GM21360 (cell line): ENCODE measurements around the gene LLCFC1.

ENCODE experiments used
- ATAC-seq: cut with Tn5 transposase; IDR thresholded peaks from one replicate; pipeline ENCODE4 v1.9.1; 2021; ENCODE audit warnings: mild to moderate bottlenecking, moderate library complexity; ENCODE audit not compliant: unreplicated experiment

The LLCFC1 gene

DNA sequence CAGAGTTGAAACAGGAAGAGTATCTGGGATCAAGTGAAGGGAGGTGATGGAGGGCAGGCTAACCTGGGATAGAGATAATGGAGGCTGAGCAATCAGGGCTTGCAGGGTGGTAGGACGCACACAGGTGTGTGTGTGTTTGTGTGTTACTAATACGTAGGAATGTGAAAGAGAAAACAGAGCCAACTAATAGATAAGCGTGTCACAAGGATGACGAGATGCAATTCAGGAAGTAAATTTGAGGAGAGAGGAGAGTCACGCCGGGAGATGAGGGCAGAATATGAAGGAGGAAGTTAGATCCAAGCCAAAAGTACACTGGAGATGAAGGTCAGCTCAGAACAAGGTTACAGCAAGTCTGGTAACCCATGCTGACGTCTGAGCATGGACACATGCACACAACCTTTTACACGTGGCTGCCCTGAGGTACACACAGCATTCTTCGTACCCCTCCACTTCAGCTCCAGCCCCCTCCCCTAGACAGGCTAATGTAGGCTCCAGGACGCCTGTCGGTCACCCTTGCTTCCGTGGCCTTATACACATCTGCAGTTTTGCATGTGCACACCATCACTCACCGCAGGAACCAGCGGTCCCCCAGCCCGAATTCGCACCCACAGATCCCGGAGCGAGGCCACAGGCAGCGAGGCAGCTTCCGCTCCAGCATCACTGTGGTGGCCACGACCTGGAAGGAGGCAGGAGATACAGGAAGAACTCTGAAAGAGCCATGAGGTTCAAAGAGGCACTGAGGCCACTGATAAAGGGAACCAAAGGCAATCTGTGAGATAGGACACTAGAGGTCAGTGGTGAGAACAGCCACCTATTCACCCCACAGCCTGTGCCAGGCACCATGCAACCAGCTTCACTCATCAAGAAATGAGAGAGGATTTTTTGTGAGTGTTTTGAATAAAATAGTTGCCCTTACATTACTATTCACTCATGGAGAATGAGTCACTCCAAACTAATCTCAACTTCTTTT is 30.1 kb upstream of the LLCFC1 start:
- no peak for ATAC-seq

DNA sequence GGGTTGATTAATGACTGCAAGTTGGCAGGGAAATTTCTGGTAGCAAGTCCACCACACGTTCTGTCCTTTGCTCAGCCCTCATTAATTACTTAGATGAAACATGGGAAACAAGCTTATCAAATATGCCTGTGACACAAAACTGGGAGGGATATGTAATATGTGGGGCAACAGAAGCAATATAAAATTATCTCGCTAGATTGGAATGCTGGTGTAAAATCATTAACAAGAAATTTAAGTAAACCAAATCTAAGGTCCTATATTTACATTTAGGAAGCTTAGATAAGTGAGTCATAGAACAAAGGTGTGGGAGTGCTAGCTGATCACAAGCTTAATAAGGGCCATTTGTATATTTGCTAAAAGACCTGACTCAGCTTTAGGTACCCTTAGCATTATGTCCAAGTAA is 29.3 kb upstream of the LLCFC1 start:
- ATAC-seq = no peak

DNA sequence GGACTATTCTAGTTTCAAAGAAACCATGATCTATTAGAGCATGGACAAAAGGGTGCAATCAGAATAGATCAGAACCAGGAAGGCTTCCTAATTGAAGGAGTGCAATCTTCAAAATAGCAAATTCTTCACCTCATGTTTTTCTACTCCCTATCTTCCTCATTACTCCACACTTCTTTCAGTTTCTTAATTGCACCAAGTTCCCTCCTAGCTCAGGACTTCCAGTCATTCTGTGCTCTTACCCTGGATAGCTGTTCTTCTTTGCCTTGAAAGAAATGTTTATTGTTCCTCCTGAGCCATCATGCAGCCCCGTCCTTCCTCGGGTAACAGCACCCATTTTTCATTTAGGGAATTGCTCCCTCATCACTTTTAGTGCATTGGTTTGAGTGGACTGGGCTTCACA is 28.8 kb upstream of the LLCFC1 start:
- no peak for ATAC-seq

GRCh38 chr7:142913051-142913450 is 26.2 kb upstream of the LLCFC1 start:
- no peak for ATAC-seq

GRCh38 chr7:142913566-142913965 is 25.7 kb upstream of the LLCFC1 start:
- no peak for ATAC-seq

- ATAC-seq = no peak
Measured at GRCh38 chr7:142914121-142914520, 25.2 kb upstream of the LLCFC1 start.

DNA sequence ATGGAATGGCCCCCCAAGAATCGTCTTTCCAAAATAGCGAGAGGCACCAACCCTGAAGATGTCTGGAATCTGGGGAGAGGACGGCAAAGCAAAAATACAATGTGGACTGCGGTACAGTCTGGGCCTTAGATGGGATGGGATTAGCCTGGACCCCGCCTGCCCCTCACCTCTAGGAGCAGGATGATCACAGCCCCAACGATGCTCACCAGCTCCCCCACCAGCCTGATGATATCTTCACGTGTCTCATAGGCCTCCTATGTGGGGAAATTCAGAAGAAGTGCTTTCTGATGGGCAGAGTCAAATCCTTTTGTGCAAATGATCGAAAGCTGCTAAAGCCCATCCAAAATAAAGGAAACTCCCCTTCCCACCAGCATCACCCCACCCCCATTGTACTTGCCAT is 24.0 kb upstream of the LLCFC1 start:
- no peak for ATAC-seq

- no peak for ATAC-seq
Measured at GRCh38 chr7:142916508-142916907, 22.8 kb upstream of the LLCFC1 start.

DNA sequence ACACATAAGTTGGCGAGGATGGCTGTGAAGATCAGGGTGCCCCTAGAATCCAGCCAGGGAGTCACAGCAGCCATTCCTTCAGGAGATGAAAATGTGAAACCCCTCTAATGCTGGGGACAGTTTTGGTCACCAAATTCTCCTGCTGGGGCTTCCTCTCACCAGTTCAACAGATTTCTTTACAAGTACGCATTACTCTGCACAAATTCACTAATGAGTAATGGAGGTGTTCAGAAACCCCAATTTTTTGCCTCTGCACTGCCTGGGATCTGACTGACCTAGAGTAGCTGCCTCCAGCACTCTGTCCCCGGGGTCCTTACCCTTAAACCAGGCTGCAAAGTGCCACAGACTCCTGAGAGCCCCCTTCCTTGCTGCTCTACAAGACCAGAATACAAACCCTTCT is 21.8 kb upstream of the LLCFC1 start:
- no peak for ATAC-seq

- ATAC-seq = no peak
Measured at GRCh38 chr7:142918901-142919300, 20.4 kb upstream of the LLCFC1 start.

DNA sequence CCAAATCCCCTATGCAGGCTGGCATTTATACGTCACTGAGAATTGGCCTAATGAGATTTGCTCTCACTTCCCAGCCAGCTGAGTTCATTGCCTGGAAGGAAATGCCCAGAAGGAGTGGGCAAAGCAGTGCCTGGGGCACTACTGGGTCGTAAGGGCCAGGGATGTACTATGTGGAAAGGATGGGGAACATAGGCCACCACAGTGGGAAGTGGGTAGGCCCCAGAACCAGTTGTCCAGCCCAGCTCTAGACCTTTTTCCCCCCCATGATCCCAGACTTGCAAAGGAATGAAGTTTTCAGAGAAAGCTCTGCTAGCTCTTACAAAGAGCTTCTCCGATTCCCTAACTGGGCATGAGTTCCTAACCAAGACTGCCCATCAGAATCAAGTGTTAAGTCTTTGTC is 19.6 kb upstream of the LLCFC1 start:
- ATAC-seq = no peak

DNA sequence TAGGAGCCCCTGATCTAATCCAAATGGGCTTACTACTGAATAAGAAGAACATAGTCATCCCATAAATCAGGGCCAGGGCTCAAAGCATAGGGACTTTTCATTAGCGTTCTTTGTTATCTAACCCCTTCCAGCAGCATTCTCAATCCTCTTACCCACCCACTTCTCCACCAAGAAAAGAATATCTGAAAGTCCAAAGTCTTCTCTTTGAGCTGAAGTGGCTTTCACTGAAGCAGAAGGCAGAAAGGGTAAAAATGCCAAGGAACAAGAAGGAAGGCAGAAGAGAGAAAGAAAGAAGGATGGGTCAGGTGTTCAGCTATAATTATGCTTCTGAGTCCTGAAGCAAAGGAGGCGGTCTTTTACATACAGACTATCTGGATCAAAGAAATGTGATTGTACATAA is 15.9 kb upstream of the LLCFC1 start:
- no peak for ATAC-seq

GRCh38 chr7:142925413-142925812 is 13.9 kb upstream of the LLCFC1 start:
- ATAC-seq = no peak

DNA sequence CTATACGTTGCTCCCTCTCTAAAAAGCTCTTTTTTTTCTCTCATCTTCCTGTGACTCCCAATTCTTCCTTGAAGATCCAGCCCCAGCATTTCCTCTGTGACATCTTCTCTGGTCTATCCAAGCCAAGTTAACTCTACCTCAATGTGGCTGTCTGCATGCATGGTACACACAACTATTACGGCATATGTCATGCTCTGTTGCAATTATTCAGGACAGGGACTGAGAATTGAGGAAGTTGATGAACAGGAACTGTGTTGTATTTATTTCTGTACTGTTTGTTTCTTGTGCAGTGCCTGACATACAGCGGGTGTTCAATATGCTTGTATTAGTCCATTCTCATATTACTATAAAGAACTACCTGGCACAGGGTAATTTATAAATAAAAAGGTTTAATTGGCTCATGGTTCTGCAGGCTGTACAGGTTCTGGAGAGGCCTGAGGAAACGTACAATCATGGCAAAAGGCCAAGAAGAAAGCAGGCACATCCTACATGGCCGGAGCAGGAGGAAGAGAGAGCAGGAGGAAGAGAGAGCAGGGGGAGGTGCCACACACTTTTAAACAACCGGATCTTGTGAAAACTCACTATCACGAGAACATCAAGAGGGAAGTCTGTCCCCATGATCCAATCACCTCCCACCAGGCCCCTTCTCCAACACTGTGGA is 12.1 kb upstream of the LLCFC1 start:
- ATAC-seq = no peak

DNA sequence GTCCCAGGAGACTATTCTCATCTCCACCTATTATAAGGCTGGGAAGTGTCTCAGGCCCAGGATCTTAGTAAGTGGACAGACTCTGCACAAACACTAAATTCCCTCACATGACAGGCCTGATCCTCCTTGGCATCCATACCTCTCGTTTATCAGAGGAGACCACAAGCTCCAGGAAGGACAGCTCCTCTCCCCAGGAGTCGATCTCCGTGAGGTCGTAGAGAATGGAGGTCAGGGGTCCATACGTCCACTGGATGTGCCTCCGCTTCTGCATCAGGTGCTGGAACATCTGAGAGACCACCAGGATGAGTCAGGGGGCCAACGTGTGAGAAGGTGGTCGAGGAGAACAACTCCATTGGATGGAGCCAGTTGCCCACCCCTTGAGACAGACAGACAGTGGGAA is 11.3 kb upstream of the LLCFC1 start:
- ATAC-seq = no peak

DNA sequence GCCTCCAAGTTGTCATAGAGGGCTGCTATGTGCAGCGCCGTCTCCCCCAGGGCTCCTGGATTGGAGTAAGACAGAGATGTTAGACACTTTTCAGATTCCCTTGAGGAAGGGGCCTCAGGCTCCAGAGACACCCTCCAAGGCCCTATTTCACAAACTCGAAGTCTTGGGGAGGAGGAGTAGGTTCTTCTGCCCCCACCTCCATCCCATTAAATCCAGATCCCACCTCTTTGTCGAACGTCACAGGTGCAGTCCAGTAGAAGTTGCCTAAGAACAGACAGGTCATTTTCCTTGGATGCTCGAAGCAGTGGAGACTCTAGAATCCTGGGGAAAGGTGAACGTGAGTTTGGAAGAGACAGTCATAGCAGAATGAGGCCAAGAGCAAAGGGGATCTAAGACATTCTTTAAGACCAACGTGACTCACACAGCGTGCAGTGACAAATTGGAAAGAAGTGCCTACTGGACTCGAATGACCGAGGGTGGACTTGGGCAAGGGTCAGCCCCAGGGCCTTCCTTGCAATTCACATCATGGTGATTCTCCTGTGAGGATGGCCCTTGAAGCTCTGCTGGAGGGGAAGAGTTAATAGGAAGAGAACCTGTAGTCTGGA is 9.1 kb upstream of the LLCFC1 start:
- no peak for ATAC-seq

DNA sequence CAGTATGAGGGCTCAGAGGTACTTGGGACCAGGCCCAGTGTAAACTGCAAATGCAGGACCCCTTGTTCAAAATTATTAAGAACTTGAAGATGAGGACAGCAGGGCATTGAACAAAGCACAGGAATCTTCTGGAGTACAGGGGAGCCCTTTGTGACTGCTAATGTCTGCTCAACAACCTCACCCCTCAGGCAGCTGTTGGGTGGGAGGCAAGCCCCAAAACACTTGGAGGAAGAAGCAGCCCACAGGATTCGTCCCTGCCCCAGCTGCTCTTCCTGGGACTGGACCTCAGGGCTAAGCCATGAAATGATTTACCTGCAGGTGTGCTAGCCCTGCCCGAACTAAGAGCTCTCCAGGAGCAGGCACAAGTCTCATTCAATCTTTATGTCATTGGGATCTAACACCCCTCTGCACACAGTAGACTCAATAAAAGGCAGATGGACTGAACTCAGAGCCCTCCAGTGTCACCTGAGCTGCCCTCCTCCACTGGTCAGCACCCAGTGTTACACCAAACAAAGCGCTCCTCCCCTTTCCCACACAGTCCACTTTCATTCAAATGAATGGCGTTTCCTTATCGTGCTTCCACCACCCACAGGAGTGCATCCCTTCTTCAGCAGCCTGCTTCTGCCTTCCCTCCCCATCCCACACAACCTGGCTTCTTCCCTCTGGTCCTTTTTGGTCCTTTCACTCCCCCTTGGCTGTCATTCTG is 6.7 kb upstream of the LLCFC1 start:
- ATAC-seq = no peak

DNA sequence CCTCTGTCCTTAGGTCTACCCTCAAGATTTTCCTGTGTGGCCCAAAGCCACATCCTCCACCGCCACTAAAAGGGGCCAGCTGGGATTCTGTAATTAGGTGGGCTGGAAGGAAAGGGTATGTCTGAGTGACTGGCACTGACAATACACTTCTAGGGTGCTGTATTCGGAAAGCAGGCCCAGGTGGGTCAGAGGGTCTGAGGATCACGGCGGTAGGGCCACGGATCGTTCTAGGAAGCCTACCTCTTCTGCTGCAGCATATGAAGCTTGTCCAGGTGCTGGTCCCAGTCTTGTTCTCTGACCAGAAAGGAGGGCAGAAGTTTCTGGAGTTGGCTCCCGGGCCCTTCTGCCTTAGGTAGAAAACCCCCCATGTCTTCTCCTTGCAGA is 6.2 kb upstream of the LLCFC1 start:
- no peak for ATAC-seq

DNA sequence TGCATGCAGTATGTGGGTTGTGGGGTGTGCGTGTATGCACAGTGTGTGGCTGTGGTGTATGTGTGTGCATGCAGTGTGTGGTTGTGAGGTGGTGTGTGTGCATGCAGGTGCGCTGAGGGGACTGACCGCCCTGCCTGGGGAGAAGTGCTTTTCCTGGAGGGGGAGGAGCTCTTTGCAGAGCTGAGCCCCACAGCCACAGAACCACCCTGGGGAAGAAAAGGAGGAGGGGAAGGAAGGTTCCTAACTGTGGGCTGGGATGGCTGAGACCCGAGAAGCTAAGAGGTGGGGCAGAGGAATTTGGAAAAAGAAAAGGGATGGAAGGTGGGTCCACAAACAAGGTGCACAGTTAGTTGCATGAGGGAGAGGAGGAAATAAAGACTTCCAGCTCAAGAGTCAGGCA is 5.7 kb upstream of the LLCFC1 start, which contains the start of gene TRPV5:
TSS of gene TRPV5 (minus strand) at position 123 of the 400 bp plus-strand sequence. CDS start 287 bp downstream, outside the sequence.
- ATAC-seq = no peak

- no peak for ATAC-seq
Measured at GRCh38 chr7:142934056-142934455, 5.2 kb upstream of the LLCFC1 start.

GRCh38 chr7:142935941-142936565 is 3.2 kb upstream of the LLCFC1 start:
- ATAC-seq = no peak
